SK-N-SH treated with all-trans-retinoic acid at 6 μM for 48 hours (cell line): ENCODE measurements around the gene GUCY1A2.

Source experiments
- BACH2 ChIP-seq: fragments of 250-450 bp; sonication (Bioruptor Pico); IDR thresholded peaks from 2 replicates; pipeline ENCODE4 v1.9.0; 2021; ENCODE audit warnings: mild to moderate bottlenecking, borderline replicate concordance
- CSDC2 ChIP-seq: fragments of 250-450 bp; sonication (Bioruptor Pico); IDR thresholded peaks from 2 replicates; pipeline ENCODE4 v1.5.0; 2020; ENCODE audit warnings: mild to moderate bottlenecking, moderate library complexity
- PPARA ChIP-seq: fragments of 250-450 bp; sonication (Bioruptor Pico); IDR thresholded peaks from 2 replicates; pipeline ENCODE4 v1.5.0; 2020; ENCODE audit warnings: mild to moderate bottlenecking, borderline replicate concordance
- SNAI2 ChIP-seq: fragments of 250-450 bp; sonication (Bioruptor Pico); IDR thresholded peaks from 2 replicates; pipeline ENCODE4 v1.5.0; 2020; ENCODE audit warnings: mild to moderate bottlenecking, moderate library complexity

DNA sequence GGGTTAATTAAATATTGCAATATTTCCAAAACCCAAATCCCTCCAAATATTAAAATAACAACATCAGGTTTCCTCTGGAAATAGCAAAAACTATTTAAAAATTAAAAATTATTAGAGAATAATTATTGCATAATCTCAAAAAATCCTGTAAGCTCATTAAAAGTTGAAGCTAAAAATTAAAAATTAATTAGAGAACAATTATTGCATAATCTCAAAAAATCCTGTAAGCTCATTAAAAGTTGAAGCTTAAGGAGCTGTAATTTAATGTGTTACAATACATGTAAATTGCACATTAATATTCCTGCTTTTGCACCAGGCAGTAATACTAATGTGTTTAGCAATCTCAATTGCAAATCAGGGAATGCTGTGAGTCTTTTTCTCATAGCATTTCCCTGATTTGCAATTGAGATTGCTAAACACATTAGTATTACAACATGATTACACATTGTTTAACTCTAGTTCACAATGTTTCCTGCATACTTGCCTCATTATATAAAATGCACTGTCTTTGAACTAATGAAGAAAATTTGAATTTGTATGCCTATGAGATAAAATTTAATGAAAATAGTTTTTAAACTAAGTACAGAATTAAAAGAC lies 247.7 kb downstream of the GUCY1A2 start:
- TF ChIP-seq PPARA (CRISPR knock-in tag) = no peak
- no peak for TF ChIP-seq BACH2
- no peak for TF ChIP-seq SNAI2 (CRISPR knock-in tag)
- TF ChIP-seq CSDC2 (CRISPR knock-in tag) = no peak
